Measurements from ENCODE around the gene RIC8B.
"Not testable (repeated sequence)": the region's sequence is repeated elsewhere in the genome, so short reads cannot be mapped to it uniquely, and the experiment has no call there.

Gene RIC8B, protein sequence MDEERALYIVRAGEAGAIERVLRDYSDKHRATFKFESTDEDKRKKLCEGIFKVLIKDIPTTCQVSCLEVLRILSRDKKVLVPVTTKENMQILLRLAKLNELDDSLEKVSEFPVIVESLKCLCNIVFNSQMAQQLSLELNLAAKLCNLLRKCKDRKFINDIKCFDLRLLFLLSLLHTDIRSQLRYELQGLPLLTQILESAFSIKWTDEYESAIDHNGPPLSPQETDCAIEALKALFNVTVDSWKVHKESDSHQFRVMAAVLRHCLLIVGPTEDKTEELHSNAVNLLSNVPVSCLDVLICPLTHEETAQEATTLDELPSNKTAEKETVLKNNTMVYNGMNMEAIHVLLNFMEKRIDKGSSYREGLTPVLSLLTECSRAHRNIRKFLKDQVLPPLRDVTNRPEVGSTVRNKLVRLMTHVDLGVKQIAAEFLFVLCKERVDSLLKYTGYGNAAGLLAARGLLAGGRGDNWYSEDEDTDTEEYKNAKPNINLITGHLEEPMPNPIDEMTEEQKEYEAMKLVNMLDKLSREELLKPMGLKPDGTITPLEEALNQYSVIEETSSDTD

DNA sequence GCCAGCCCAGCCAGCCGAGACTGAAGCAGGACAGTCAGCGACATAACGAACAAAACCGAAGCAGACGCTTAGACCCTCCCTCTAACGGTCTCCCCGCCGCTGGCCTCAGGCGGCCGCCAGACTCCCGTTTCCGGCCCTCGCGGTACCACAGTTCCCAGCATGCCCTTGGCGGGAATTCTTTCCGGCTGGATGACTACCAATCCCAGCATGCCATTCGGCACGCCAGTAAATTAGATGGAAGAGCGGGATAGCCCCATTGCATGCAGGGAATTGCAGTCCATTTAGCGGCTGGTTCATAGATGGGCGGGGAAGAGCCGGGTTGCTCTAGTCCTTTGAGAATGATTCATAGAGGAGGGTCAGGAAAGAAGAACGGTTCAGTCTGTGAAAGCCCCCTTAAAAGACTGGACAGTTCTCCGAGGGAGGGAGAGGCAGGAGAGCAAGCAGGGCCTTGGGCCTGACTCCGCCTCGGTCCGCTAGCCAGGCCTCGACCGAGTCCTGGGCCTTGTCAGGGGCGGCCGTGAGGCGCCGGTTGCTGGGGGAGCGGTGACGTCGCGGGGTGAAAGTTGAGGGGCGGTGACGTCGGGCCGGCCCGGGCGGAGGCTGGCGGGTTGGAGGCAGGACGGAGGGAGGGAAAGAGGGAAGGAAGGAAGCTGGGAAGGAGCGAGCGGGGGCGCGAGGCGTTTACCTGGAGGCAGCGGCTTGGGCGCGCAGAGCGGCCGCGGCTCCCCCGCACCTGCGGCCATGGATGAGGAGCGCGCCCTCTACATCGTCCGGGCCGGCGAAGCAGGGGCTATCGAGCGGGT, at the start of gene RIC8B:
Gene RIC8B (plus strand): TSS at position 678 of the 803 bp plus-strand sequence. CDS start 64 bp downstream, at position 742.
- DNase-seq (ENCODE audit: extremely low read depth, low read depth) = peak; percentile 96
- TF ChIP-seq, protein P1, sequence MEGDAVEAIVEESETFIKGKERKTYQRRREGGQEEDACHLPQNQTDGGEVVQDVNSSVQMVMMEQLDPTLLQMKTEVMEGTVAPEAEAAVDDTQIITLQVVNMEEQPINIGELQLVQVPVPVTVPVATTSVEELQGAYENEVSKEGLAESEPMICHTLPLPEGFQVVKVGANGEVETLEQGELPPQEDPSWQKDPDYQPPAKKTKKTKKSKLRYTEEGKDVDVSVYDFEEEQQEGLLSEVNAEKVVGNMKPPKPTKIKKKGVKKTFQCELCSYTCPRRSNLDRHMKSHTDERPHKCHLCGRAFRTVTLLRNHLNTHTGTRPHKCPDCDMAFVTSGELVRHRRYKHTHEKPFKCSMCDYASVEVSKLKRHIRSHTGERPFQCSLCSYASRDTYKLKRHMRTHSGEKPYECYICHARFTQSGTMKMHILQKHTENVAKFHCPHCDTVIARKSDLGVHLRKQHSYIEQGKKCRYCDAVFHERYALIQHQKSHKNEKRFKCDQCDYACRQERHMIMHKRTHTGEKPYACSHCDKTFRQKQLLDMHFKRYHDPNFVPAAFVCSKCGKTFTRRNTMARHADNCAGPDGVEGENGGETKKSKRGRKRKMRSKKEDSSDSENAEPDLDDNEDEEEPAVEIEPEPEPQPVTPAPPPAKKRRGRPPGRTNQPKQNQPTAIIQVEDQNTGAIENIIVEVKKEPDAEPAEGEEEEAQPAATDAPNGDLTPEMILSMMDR (IDR thresholded peaks at IDR 0.05; ENCODE audit: low read depth, low read length, missing control alignments) = no peak
- H3K4me3 ChIP-seq (replicated peaks; ENCODE audit: low read depth, low read length) = peak within 1 kb of the TSS; percentile 86

DNA sequence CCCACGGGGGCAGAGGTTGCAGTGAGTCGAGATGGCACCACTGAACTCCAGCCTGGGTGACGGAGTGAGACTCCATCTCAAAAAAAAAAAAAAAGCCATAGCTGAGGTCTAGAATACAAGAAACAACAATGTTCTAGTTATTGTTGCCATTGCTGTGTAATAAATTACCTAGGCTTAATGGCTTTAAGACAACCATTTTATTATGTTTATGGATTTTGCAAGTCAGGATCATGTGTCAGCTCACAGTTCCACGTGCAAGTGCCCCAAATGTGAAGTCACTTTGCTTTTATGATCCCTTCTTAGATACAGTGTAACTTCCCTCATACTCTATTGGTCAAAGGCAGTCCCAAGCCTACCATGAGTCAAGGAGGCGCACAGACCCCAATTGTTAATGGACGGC, 49.5 kb upstream of the RIC8B start:
- TF ChIP-seq, protein P1 (IDR thresholded peaks at IDR 0.05; ENCODE audit: low read depth, low read length, missing control alignments) = no peak
- no peak for DNase-seq (ENCODE audit: extremely low read depth, low read depth)
- H3K4me3 ChIP-seq (replicated peaks; ENCODE audit: low read depth, low read length) = no peak overlapping the region

DNA sequence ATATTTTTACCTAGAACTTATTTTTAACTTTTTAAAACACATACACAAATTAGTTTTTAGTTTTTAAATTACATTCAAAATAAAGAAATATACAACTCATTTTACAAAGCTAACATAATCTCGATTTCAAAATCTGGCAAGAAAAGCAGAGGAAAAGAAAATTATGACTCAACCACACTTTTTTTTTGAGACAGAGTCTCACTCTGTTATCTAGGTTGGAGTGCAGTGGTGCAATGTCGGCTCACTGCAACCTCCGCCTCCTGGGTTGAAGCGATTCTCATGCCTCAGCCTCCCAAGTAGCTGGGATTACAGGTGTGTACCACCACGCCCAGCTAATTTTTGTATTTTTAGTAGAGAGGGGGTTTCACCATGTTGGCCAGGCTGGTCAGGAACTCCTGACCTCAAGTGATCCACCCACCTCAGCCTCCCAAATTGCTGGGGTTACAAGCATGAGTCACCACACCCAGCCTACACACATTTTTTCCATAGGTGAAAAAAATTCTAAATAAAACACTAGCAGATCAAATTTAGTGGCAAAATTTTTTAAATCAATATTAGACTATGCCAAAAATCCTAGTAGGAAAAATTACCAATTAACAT, 47.8 kb upstream of the RIC8B start:
- H3K4me3 ChIP-seq (replicated peaks; ENCODE audit: low read depth, low read length); DNase-seq (ENCODE audit: extremely low read depth, low read depth): not testable (repeated sequence)

DNA sequence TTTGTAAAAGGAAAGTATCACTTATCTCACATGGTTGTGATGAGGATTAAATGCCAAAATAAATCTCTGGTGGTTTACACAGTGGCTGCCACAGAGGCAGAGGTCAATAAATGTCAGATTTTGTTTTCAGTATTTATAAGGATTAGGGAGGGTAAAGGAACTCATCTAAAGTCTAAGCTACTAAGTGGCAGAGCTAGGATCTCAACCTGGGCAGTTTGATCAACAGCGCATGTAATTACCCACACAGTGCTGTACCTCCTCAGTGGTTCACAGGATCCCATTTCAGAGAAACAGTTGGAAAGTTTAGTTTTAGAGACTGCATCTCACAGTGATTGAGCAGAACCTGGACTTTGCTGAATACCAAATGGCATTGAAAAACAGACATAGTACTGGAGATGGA, 44.9 kb upstream of the RIC8B start:
- no peak for DNase-seq (ENCODE audit: extremely low read depth, low read depth)
- TF ChIP-seq, protein P1 (IDR thresholded peaks at IDR 0.05; ENCODE audit: low read depth, low read length, missing control alignments) = no peak
- H3K4me3 ChIP-seq (replicated peaks; ENCODE audit: low read depth, low read length) = no peak overlapping the region

DNA sequence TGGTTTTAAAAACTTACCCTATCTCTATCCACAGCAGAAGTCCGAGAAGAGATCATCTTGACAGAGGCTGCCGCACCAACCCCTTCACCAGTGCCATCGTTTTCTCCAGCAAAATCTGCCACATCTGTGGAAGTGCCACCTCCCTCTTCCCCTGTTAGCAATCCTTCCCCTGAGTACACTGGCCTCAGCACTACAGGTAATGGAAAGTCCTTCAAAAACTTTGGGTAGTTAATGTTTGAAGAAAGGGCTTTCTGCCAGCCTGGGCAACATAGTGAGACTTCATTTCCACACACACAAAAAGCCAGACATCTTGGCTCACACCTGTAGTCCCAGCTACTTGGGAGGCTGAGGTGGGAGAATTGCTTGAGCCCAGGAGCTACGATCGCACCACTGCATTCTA, 41.6 kb upstream of the RIC8B start:
- H3K4me3 ChIP-seq (replicated peaks; ENCODE audit: low read depth, low read length) = no peak overlapping the region
- TF ChIP-seq, protein P1 (IDR thresholded peaks at IDR 0.05; ENCODE audit: low read depth, low read length, missing control alignments) = no peak
- DNase-seq (ENCODE audit: extremely low read depth, low read depth) = no peak

DNA sequence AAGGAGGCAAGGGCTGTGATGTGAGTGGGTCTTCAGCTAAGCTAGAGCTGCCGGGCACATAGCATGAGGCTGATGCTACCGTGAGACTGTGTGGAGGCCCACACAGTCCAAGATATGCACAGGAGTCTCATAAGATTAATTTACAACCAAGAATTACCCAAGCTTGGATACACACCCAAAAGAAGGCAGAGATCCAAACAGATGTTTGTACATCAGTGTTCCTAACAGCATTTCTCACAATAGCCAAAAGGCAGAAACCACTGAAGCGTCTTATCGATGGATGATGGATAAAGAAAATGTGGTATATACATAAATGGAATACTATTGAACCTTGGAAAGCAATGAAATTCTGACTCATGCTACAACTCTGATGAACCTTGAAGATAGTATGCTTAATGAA, 40.8 kb upstream of the RIC8B start:
- H3K4me3 ChIP-seq (replicated peaks; ENCODE audit: low read depth, low read length) = no peak overlapping the region
- DNase-seq (ENCODE audit: extremely low read depth, low read depth) = no peak
- TF ChIP-seq, protein P1 (IDR thresholded peaks at IDR 0.05; ENCODE audit: low read depth, low read length, missing control alignments) = no peak

Data from HFF-Myc (cell line).